GM18861 (cell line): Measurements from ENCODE around the gene MCC.

Experiments used
- ATAC-seq: cut with Tn5 transposase; IDR thresholded peaks from one replicate; pipeline ENCODE4 v1.9.1; 2021; ENCODE audit not compliant: unreplicated experiment

Gene MCC

DNA sequence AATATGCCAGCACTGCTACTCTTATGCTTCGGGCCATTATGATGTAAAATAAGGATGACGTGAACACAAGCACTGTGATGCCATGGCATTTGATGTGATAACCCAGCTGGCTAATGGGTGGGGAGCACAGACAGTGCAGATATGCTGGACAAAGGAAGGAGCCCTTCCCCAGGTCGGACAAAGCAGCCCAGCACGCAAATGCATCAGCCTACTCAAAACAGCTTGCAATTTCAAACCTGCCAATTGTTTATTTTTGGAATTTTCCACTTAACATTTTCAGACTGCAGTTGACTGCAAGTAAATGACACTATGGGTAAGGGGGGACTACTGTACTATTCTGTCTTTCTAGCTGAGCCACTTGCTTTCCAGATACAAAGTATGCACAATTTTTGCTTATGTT is 330.4 kb downstream of the MCC start:
- no peak for ATAC-seq

DNA sequence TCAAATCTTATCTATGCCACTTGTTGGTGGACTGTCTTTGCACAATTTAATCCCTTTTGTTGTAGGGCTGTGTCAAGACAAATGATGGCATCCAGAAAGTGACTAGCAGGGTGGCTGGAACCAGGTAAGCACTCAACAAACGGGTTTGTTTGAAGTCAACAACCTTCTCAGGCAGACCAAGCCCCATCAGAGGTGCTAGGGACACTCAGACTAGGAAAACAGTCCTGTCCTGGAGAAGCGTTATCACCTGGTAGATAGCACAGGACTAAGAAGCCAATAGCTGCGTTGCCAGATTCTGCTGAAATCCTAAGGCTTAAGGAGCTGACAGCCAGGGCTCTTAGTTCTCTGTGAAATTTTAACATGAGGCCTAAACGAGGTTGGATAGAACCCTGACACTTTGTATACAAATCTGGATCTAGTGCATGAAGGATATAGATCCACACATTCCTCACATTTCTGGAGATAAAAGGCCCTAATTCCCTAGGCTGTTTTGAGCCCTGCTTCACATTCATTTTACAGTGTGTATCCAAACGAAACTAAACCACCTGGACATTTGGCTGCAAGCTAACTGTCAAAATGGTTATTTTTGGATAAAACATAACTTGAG is 331.9 kb downstream of the MCC start:
- ATAC-seq = no peak

DNA sequence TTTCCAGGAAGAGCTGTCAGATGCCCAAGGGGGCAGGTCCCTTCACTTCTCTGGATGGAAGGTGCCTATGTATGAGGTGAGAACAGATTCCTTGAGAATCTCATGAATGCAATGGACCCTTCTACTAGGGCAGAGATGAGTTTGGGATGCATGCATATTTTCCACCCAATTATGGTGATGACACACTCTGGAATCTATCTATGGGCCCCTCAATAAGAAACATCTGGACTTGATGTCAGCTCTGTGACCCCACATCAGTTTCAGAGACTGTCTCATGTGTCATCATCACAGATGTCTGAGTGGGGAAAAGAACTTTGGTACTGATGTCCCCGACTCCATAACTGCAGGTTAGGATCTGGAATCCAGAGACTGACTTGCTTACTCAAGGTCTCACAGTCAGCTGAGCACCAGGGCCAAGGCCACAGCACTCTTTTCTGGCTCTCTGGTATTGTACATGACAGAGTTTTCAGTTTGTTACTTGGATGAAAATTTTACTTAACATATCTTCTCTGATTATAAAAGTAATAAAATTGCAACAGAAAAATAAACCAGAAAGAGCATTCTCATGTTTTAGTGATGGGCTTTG is 334.6 kb downstream of the MCC start:
- ATAC-seq = no peak

DNA sequence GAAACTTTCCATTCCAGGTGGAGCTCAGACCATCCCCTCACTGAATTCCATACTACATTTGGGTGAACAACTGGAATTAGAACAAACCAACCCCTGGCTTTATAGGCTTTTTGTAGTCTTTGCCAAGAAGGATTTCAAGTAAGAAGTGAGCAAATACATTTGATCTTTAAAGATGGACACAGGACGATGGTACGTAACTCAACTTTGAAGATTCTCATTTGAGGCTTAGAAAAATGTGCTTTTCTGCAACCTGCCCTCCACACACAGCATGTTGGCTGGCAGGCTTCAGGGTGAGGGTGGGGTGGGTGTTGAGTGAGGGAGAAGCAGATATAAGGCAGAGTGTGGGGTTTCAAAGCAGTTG is 335.9 kb downstream of the MCC start:
- ATAC-seq = no peak

DNA sequence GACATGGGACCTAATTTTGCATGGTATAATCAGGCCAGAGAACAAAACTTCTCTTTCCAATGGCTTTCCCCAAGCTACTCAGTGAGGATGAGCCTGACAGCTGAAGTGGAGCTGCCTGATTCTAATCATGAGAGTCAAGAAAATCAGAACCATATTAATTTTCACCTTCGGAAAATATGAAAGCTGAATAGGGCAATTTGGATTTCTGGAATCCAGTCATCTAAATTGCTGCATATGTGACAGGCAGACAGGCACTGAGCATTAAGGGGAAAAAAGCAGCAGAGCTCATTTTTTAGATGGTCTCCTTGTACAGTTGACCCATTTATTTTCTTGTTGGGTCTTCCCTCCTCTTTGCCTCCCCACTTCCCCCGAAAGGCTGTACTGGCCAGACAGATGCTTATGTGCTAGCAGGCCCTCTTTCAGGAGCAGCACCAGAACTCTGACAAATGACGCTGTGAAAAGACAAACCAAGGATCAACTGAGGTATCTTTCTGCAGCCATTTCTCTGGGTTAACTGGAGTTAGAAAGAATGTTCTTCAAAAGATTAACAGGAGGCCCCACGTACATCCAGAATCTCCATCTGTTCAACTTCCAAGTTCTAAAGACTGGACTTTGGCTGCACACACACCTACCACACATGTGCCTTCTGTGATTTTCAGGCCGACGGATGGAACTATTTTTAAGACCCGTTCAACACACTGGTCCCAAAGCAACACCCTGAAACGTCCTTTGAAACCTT is 336.4 kb downstream of the MCC start:
- no peak for ATAC-seq

DNA sequence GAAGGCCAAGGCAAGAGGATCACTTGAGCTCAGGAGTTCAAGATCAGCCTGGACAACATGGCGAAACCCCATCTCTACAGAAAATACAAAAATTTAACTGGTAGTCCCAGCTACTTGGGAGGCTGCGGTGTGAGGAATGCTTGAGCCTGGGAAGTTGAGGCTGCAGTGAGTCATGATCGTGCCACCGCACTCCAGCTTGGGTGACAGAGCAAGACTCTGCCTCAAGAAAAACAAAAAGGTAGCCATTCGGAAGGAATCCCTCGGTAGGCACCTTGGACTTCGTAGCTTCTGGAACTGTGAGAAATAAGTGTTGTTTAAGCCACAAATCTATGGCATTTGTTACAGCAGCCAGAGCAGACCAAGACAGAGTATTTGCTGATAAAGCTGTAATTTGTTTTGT is 337.4 kb downstream of the MCC start:
- ATAC-seq = no peak

DNA sequence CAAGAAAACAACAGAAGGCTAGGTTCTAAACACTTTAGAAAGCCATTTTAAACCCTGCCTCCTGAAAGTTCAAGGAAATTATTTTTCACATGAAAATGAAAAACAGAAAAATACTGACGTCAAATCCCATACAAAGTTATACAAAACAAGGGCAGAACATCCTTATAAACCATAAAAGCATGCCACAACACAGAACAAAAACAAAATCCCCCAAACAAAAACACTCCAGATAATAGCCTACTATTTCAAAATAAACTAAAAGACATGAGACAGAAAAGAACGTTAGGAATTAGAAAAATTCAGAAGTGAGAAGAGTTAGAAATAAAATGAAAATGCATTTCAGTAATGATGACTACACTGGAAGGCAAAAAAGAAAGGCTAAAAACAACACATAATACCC is 338.0 kb downstream of the MCC start:
- no peak for ATAC-seq

DNA sequence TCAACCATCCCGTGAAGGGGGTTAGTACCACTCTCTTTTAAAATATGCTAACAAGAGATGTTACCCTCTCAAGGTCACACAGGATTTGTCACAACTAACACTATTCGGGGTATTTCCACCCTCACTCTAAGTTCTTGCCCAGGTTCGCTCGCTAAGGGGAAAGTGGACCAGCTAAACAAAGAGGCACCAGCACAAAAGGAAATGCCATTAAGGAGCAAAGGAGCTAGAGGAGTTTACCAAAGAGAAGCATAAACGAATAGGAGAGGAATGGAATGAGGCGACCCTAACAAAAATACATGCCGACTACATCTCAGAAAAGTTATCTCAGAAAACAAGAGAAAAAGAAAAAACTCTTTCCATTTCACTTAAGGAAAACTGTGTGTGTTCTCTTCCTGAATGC is 340.7 kb downstream of the MCC start:
- no peak for ATAC-seq

DNA sequence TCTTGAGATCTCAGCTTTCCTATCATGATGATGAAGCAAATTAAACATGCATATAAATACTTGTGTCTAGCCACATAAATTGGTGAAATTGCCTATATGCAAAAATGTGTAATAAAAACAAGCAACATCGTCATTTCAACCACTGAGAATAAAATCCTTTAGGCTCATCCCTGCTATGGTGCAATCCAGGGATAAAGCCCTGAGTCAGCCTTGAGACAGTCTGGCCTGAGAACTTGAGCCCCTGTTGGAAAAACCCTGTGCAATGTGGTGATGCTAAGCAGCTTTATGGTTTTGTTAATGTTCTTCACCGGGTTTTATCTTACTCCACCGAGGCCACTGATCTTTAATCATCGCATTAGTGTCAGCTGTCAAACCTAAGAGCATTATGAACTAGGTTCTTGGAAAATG is 341.1 kb downstream of the MCC start:
- ATAC-seq = no peak

DNA sequence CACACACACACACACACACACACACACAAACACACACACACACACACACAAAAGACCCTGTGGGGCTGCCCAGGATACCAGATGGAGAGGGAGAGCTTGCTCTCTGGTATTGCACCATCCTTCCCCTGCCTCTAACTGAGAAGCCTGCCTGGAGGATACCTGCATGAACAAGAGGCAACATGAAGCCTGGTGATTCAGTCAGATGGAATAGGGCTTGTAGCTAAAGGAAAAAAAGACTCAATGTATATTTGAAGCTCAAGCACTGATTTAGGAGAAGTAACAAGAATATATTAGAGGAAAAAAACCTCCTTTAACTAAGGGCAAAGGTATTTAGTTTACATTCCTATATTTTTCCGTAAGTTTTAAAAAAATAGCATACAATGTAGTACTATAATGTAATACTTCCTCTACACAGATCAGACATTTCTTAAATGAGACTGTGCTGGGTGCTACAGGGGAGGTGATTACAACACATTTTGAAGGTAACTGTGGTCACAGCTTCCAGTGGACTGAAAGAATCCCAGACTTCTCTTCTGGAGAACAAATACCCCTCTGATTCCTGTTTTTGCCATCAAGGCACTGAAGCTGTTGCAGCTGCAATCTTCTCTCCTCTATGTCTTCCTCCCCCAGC is 342.4 kb downstream of the MCC start:
- no peak for ATAC-seq

DNA sequence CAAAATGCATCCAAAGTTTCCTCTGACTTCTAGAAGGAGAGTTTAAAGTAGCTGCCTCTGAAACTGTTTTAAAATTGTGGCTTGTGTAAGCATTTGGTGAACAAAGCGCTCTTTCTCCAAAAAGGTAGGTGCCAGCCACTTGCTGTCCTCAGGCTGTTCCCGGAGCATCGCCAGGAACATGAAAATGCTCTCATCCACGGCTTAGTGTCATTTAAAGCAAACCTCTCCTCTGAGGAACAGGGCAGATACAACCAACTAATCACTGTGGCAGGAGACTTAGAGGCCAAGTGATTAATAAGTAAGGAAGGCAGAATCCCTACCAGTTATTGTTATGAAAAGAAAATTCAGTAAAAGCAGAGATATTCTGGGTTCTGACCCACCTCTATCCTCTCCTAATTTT is 346.1 kb downstream of the MCC start:
- ATAC-seq = no peak

DNA sequence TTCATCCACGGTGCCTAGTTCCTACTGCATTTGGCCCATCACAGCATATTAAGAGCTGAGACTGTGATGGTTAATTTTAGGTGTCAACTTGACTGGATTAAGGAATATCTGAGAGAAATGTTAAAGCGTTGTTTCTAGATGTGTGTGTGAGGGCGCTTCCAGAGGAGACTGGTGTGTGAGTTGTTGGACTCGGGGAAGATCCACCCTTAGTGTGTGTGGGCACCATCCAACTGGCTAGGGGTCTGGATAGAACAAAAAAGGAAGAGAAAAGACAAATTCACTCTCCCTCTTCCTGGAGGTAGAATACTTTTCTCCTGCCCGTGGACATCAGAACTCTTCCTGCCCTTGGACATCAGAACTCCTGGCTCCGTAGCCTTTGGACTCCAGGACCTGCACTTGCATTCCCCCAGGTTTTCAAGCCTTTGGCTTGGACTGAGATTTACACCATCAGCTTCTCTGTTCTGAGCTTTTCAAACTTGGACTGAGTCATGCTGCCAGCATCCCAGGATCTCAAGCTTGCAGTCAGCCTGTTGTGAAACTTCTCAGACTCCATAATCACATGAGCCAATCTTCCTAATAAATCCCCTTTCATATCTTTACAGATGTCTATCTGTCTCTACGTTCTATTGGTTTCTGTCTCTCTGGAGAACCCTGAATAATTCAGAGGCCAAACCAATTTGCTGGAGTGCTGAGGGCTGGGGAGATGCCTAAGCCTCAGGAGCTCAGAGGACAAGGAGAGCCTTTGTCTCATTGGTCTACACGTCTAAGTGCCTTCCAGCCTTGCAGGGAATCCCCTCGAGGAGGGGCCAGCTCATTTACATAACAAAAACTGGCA is 347.2 kb downstream of the MCC start:
- ATAC-seq = no peak

DNA sequence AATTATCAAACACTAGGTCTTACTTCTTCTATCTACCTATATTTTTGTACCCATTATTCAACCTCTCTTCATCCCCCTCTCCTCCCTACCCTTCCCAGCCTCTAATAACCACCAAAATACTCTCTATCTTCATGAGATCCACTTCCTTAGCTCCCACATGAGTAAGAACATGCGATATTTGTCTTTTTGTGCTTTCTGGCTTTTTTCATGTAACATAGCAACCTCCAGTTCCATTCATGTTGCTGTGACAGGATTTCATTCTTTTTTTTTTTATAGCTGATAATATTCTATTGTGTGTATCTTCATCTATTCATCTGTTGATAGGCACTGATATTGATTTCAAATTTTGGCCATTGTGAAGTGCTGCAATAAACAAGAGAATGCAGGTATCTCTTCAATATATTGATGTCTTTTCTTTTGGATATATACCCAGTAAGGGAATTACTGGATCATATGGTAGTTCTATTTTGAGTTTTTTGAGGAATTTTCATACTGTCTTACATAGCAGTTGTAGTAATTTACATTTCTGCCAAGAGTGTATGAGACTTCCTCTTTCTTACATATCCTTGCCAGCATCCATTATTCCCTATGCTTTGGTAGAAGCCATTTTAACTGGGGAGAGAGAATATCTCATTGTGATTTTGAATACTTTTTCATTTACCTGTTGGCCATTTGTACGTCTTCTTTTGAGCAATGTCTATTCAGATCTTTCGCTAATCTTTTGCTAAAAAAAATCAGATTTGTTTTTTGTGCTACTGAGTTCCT is 354.9 kb downstream of the MCC start:
- ATAC-seq = no peak

DNA sequence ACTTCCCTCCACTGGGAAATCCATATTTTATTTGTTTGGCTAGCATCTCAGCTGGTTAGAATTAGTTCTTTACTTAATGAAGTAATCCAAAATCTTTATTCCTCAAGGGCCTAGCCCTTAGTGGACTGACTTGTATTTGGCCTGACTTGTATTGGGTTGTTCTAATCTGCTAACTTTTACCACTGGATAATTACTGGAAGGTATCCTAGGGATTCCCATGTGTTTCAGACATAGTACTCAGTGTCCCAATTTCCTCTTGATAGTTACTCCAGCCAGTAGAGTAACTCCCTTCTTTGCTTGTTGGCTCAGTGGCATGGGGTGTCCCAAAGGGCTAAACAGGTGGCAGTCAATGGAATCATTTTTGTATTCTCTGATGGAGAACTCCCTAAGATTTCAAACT is 355.7 kb downstream of the MCC start:
- no peak for ATAC-seq

DNA sequence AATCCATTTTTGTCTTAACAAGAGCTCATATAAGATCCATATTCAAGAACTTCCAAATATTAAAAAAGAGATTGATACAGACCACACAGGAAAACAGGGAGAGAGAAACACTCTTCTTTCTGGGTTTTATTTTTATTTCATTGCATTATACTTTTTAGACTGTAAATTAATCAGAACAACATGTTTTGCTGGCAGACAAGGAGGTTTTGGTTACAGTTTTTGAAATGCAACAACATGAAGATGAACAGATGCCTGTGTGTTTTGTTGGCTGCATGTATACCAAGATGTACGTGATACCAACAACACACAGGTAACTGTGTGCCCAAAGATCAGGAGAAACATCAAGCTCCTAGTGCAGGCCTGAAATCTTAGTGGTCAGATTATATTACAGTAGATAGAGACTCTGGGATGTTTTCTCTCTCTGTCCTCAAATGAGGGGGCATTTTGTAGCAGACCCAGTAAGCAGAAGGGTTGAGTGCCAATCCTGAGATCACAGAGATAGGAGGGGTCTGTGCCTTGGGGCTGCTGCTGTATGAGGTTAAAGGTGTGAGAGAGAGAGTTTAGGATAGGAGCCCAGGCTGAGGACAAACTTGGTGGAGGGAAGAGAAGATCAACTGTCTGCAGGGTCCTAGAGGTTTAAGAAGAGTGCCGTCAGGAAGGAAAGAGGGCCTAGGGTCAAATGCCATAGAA is 359.5 kb downstream of the MCC start:
- no peak for ATAC-seq

DNA sequence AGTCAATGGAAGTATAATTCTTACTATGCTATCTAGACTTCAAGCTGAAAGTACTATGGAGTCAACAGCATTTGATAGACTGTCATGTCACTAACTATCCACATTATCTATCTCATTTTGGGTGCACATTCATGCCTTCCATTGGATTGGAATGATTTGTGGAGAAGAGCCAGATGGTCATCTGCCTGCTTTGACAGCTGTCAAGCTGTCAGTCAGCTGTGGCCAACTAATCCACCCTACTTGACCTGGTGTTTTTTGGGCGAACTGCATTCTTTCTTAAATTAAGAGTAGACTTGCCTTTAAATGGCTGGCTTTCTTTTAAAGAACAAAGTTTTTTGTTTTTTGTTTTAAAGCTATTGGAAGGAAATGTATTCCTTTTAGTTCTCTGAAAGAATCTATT is 360.2 kb downstream of the MCC start:
- no peak for ATAC-seq

DNA sequence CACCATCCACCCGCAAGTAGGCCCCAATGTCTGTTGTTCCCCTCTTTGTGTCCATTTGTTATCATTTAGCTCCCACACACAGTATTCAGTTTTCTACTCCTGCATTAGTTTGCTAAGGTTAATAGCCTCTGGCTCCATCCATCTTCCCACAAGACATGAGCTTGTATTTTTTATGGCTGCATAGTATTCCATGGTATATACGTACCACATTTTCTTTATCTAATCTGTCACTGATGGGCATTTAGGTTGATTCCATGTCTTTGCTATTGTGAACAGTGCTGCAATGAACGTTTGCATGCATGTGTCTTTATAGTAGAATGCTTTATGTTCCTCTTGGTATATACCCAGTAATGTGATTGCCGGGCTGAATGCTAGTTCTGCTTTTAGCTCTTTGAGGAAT is 361.2 kb downstream of the MCC start:
- ATAC-seq = no peak

DNA sequence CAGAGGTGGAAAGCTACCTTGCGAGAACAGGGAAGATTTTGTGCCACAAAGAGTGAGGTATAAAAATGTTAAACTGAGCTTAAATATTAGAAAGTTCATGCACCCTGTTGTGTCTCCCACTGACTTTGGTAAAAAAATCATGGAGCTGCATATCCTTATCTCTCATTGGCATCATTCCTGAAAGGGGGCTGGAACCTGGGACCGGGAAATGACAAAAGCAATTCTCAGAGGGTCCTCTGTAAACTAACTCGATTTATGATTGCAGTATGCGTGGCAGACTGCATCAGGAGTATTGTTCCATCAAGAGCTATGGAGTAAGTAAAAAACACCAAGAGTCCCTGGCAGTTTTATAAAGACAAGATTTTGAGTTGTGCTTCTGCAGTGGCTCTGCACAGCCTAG is 362.9 kb downstream of the MCC start:
- no peak for ATAC-seq

DNA sequence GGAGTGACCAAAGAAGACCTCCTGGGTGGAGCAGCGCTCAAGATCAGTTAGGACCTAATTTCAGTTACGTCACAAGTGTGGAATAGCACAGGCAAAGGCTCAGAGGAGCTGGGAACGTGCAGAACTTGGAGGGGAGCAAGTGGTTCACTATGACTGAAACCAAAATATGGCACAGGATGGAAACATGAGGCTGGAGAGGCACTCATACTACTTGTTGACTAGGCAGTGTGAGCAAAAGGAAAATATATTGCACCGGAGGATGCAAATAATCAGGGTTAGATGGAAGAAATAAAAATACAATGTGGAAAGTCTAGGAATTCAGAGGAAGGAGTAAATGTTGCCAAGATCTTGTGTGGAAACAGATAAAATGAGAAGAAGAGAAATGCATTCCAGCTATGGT is 363.3 kb downstream of the MCC start:
- ATAC-seq = no peak

DNA sequence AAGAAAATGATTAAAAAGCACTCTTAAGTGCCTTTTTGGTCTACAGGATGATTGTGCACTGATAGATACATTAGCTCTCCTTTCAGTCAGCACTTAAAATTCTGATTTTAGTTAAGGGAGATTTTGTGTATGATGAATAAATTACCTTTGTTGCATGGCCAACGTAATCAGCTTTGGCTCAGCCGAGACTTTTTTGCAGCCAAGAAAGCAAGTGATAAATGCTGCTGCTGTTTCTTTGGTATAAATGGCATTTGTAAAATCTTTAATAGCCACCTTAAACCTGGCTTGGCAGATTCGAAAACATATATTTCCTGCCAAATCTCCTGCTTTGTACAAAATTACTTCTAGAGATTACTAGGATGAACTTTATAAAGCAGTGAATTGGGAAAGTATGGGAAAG is 364.0 kb downstream of the MCC start:
- ATAC-seq = no peak
